ENCODE results near the gene CLEC7A. TPM values are rescaled to one million over a fixed set of nuclear protein-coding genes. Genes with fewer than 3 reads are reported as not detected.

The CLEC7A gene
- total RNA-seq, 1 donor, result 0.36 TPM

- Histone ChIP-seq H3K4me1 (ENCODE audit: insufficient read depth, low read length) (no peaks in the 10 kb centered on the region), H3K4me2 (ENCODE audit: insufficient read depth, low read length) (no peak overlapping the region), H3K36me3 (ENCODE audit: insufficient read depth, low read length) (no peaks in the 10 kb centered on the region), H3K27me3 (ENCODE audit: insufficient read depth, low read length) (no peaks in the 10 kb centered on the region), H2AFZ (ENCODE audit: low read length) (no peak overlapping the region), H3K9me3 (ENCODE audit: low read depth, low read length) (no peaks in the 10 kb centered on the region), H4K20me1 (ENCODE audit: insufficient read depth, low read length) (no peaks in the 10 kb centered on the region), H3K4me3 (ENCODE audit: insufficient read depth, low read length) (no peak overlapping the region), H3K79me2 (ENCODE audit: insufficient read depth, low read length) (no peaks in the 10 kb centered on the region), H3K27ac (ENCODE audit: low read depth, low read length) (no peak overlapping the region)
- TF ChIP-seq, protein P1, sequence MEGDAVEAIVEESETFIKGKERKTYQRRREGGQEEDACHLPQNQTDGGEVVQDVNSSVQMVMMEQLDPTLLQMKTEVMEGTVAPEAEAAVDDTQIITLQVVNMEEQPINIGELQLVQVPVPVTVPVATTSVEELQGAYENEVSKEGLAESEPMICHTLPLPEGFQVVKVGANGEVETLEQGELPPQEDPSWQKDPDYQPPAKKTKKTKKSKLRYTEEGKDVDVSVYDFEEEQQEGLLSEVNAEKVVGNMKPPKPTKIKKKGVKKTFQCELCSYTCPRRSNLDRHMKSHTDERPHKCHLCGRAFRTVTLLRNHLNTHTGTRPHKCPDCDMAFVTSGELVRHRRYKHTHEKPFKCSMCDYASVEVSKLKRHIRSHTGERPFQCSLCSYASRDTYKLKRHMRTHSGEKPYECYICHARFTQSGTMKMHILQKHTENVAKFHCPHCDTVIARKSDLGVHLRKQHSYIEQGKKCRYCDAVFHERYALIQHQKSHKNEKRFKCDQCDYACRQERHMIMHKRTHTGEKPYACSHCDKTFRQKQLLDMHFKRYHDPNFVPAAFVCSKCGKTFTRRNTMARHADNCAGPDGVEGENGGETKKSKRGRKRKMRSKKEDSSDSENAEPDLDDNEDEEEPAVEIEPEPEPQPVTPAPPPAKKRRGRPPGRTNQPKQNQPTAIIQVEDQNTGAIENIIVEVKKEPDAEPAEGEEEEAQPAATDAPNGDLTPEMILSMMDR (IDR thresholded peaks at IDR 0.05; ENCODE audit: extremely low read depth, low read depth, low read length), result no peak
- no peak for DNase-seq (ENCODE audit: insufficient read length, low spot score, missing footprints)
Measured at GRCh38 chr12:10131111-10131690, 1.2 kb upstream of the CLEC7A start.

GRCh38 chr12:10128687-10129086 lies 1.3 kb downstream of the CLEC7A start:
- Histone ChIP-seq H3K4me1 (ENCODE audit: insufficient read depth, low read length) (no peaks in the 10 kb centered on the region), H3K36me3 (ENCODE audit: insufficient read depth, low read length) (no peaks in the 10 kb centered on the region)
- TF ChIP-seq, protein P1 (IDR thresholded peaks at IDR 0.05; ENCODE audit: extremely low read depth, low read depth, low read length), result no peak

GRCh38 chr12:10126413-10126812 lies 3.6 kb downstream of the CLEC7A start:
- Histone ChIP-seq H3K27ac (ENCODE audit: low read depth, low read length) (no peak overlapping the region), H3K9me3 (ENCODE audit: low read depth, low read length) (no peaks in the 10 kb centered on the region), H3K79me2 (ENCODE audit: insufficient read depth, low read length) (no peaks in the 10 kb centered on the region), H3K36me3 (ENCODE audit: insufficient read depth, low read length) (no peaks in the 10 kb centered on the region), H3K4me3 (ENCODE audit: insufficient read depth, low read length) (no peak overlapping the region), H3K27me3 (ENCODE audit: insufficient read depth, low read length) (no peaks in the 10 kb centered on the region), H4K20me1 (ENCODE audit: insufficient read depth, low read length) (no peaks in the 10 kb centered on the region), H2AFZ (ENCODE audit: low read length) (no peak overlapping the region), H3K4me1 (ENCODE audit: insufficient read depth, low read length) (no peaks in the 10 kb centered on the region), H3K4me2 (ENCODE audit: insufficient read depth, low read length) (no peak overlapping the region)
- no peak for DNase-seq (ENCODE audit: insufficient read length, low spot score, missing footprints)
- TF ChIP-seq, protein P1 (IDR thresholded peaks at IDR 0.05; ENCODE audit: extremely low read depth, low read depth, low read length), result no peak

More at GRCh38 chr12:10128687-10129086, 1.3 kb downstream of the CLEC7A start:
- Histone ChIP-seq H3K9me3 (ENCODE audit: low read depth, low read length) (no peaks in the 10 kb centered on the region), H3K27me3 (ENCODE audit: insufficient read depth, low read length) (no peaks in the 10 kb centered on the region), H4K20me1 (ENCODE audit: insufficient read depth, low read length) (no peaks in the 10 kb centered on the region), H3K4me3 (ENCODE audit: insufficient read depth, low read length) (no peak overlapping the region), H3K4me2 (ENCODE audit: insufficient read depth, low read length) (no peak overlapping the region), H3K27ac (ENCODE audit: low read depth, low read length) (no peak overlapping the region), H2AFZ (ENCODE audit: low read length) (no peak overlapping the region), H3K79me2 (ENCODE audit: insufficient read depth, low read length) (no peaks in the 10 kb centered on the region)
- no peak for DNase-seq (ENCODE audit: insufficient read length, low spot score, missing footprints)

DNA sequence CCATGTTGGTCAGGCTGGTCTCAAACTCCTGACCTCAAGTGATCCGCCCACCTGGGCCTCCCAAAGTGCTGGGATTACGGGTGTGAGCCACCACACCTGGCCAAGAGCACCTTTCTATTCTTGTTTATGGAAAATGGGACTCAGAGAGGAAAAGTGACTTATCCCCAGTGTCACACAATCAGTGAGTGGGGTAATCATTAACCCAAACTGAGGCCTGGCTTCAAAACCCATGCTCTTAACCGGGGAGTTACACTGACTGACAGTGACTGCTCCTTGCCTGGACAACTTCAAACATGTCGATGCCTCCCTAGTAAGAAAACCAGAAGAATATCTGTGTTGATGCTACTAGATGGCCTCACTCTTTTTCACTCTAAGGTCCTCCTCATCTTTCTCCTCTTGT lies 7.3 kb downstream of the CLEC7A start:
- Histone ChIP-seq H3K36me3 (ENCODE audit: insufficient read depth, low read length) (no peaks in the 10 kb centered on the region), H3K4me3 (ENCODE audit: insufficient read depth, low read length) (no peak overlapping the region), H3K9me3 (ENCODE audit: low read depth, low read length) (no peaks in the 10 kb centered on the region), H3K4me2 (ENCODE audit: insufficient read depth, low read length) (no peak overlapping the region), H2AFZ (ENCODE audit: low read length) (no peak overlapping the region), H3K79me2 (ENCODE audit: insufficient read depth, low read length) (no peaks in the 10 kb centered on the region), H3K4me1 (ENCODE audit: insufficient read depth, low read length) (no peaks in the 10 kb centered on the region), H3K27ac (ENCODE audit: low read depth, low read length) (no peak overlapping the region), H3K27me3 (ENCODE audit: insufficient read depth, low read length) (no peaks in the 10 kb centered on the region), H4K20me1 (ENCODE audit: insufficient read depth, low read length) (no peaks in the 10 kb centered on the region)
- DNase-seq (ENCODE audit: insufficient read length, low spot score, missing footprints), result no peak
- TF ChIP-seq, protein P1 (IDR thresholded peaks at IDR 0.05; ENCODE audit: extremely low read depth, low read depth, low read length), result no peak
